Activated B cell treated with CpG ODN at 0.5 μM for 24 hours (primary cell): Measurements from ENCODE around the gene RDH12. TPM values are rescaled to one million over a fixed set of nuclear protein-coding genes. Genes with fewer than 3 reads are reported as not detected.

Experiments used
- ATAC-seq: fragments of 200-7000 bp; cut with Tn5 transposase; one replicate; pipeline ENCODE4 v1.10.0; 2021; ENCODE audit warnings: low read depth, mild to moderate bottlenecking, moderate library complexity
- CTCF ChIA-PET: fragments of 350-600 bp; sonication (Branson Sonifier 250); formaldehyde crosslinking; loops from one replicate; lab custom pipeline; 2021; ENCODE audit warnings: antibody characterized with exemption; lab: Charles Lee
- POLR2A ChIA-PET: fragments of 350-600 bp; sonication (Branson Sonifier 250); formaldehyde crosslinking; loops from one replicate; lab custom pipeline; 2021; ENCODE audit warnings: antibody characterized with exemption; lab: Charles Lee
- DNase-seq: peaks from one replicate; pipeline ENCODE4 v3.0.0; 2022
- H3K27ac Mint-ChIP-seq: one replicate; pipeline ENCODE4 v1.8.0; 2020; ENCODE audit warnings: mixed read lengths
- H3K27me3 Mint-ChIP-seq: one replicate; pipeline ENCODE4 v1.8.0; 2021; ENCODE audit warnings: mixed read lengths
- H3K36me3 Mint-ChIP-seq: one replicate; pipeline ENCODE4 v1.8.0; 2021; ENCODE audit warnings: low read depth, mixed read lengths
- H3K4me1 Mint-ChIP-seq: one replicate; pipeline ENCODE4 v1.8.0; 2021; ENCODE audit warnings: mixed read lengths
- H3K4me3 Mint-ChIP-seq: one replicate; pipeline ENCODE4 v1.8.0; 2020; ENCODE audit warnings: mild to moderate bottlenecking, mixed read lengths
- H3K9me3 Mint-ChIP-seq: one replicate; pipeline ENCODE4 v1.8.0; 2020; ENCODE audit warnings: mixed read lengths
- intact Hi-C: fragments of 100-400 bp; cut with micrococcal nuclease; formaldehyde crosslinking; loops from one replicate; pipeline ENCODE4 v1.15.1; 2024
- total RNA-seq: library from RNA; stranded (reverse); gene quantifications from 2 replicates; pipeline ENCODE4 v1.2.3, GENCODE V29; 2022
- TF ChIP-seq, protein P1 (sequence below): fragments of 200-600 bp; IDR thresholded peaks from one replicate; pipeline ENCODE4 v1.8.0; 2022; ENCODE audit warnings: antibody characterized with exemption, mild to moderate bottlenecking

The RDH12 gene
- total RNA-seq, 1 donor from 2014 or later: not detected

DNA sequence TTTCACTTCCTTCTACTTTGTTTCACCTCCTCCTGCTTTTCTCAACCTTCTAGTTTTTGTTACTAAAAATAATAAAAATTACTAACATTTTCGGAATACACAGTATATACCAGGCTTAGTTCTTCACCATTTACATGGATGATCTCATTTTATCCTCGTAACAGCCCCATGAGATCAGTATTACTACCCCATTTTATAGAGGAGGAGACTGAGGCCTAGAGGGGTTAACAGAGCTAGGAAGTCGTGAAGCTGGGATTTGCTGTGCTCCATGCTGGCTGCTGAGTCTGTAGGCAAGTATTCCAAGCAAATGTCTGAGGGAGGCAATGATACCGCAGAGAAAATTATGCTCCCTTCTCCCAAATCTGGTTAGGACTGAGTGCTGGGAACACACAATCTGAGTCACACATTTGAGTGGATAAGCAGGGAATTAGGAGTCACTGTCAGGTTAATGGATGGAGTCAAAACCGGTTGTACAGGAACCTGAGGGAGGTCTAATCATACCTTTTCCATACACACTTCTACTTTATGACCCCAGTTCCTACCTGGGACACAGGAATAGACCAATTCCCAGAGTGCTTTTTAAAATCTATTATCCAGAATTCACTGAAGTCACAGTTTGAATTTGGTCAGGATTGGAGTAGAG lies 63.6 kb downstream of the RDH12 start:
- Mint-ChIP-seq H3K36me3 (peaks cover 89% of the 10 kb centered on the region), H3K27me3 (no peaks in the 10 kb centered on the region), H3K4me3 (no peak overlapping the region), H3K9me3 (no peaks in the 10 kb centered on the region), H3K4me1 (peaks cover 15% of the 10 kb centered on the region), H3K27ac (no peak overlapping the region)
- CTCF ChIA-PET: no interaction called here
- TF ChIP-seq, protein P1, sequence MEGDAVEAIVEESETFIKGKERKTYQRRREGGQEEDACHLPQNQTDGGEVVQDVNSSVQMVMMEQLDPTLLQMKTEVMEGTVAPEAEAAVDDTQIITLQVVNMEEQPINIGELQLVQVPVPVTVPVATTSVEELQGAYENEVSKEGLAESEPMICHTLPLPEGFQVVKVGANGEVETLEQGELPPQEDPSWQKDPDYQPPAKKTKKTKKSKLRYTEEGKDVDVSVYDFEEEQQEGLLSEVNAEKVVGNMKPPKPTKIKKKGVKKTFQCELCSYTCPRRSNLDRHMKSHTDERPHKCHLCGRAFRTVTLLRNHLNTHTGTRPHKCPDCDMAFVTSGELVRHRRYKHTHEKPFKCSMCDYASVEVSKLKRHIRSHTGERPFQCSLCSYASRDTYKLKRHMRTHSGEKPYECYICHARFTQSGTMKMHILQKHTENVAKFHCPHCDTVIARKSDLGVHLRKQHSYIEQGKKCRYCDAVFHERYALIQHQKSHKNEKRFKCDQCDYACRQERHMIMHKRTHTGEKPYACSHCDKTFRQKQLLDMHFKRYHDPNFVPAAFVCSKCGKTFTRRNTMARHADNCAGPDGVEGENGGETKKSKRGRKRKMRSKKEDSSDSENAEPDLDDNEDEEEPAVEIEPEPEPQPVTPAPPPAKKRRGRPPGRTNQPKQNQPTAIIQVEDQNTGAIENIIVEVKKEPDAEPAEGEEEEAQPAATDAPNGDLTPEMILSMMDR: no peak
- ATAC-seq (no peak), DNase-seq (no peak)
- POLR2A ChIA-PET: no interaction called here
- intact Hi-C loops: no loop called here

DNA sequence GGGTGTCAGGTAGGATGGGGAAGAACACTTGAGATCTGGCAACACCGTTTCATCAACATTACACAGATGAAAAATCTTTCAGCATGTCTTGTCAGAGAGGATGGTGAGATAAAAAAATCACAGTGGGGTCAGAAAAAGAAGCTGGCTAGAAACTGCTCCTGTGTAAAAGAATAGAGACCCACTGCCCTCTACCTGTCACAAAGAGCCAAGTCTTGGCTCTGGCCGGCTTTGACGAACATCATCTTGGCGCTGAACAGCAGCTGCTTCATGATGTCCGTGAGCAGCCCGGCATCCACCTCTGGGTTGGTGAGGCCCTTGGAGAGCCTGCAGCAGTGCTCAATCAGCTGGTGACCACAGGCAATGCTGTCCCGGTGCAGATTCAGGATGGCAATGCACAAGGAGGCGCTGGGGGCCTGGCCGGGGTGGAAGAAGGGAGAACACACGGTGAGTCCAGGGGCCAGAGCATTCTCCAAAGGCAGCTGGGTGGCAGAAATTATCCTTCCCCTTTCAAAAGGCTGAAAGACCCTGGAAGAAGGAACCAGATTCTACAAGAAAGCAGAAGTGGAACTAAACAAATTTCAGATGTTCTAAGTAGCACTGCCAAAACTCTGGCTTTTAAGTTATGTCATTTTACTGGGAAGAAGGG lies 64.5 kb downstream of the RDH12 start:
- ChIA-PET POLR2A (no interaction called here), CTCF (no interaction called here)
- H3K4me3 Mint-ChIP-seq: no peak overlapping the region
- H3K27ac Mint-ChIP-seq: peak overlapping the region; percentile 18
- H3K27me3 Mint-ChIP-seq: no peaks in the 10 kb centered on the region
- DNase-seq: no peak
- no peaks in the 10 kb centered on the region for H3K9me3 Mint-ChIP-seq
- H3K4me1 Mint-ChIP-seq: peaks cover 15% of the 10 kb centered on the region
- intact Hi-C loops: no loop called here
- ATAC-seq: peak; percentile 45
- TF ChIP-seq, protein P1: no peak
- peaks cover 89% of the 10 kb centered on the region for H3K36me3 Mint-ChIP-seq

DNA sequence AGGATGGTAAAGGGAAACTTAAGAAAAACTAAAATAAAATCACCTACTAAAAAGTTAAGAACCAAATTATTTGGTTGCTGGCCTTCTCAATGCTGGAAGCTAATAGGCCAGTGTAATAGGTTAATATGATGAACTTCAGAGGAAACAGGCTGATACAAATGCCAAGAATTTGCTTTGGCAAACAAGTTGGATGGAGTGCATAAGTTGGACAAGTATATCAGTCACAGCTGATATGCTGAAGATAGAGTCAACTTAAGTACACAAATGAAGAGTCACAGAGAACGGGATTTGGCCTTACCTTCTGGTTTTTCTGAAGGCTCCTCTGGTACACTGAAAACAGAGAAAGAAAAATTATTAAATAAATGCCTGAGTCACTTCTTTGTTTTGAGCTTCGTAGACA lies 66.5 kb downstream of the RDH12 start:
- CTCF ChIA-PET: no interaction called here
- intact Hi-C loops: no loop called here
- TF ChIP-seq, protein P1: no peak
- Mint-ChIP-seq H3K9me3 (no peaks in the 10 kb centered on the region), H3K36me3 (peaks cover 93% of the 10 kb centered on the region), H3K4me3 (no peak overlapping the region), H3K4me1 (peaks cover 15% of the 10 kb centered on the region), H3K27ac (no peak overlapping the region), H3K27me3 (no peaks in the 10 kb centered on the region)
- ATAC-seq (no peak), DNase-seq (no peak)
- POLR2A ChIA-PET: no interaction called here

DNA sequence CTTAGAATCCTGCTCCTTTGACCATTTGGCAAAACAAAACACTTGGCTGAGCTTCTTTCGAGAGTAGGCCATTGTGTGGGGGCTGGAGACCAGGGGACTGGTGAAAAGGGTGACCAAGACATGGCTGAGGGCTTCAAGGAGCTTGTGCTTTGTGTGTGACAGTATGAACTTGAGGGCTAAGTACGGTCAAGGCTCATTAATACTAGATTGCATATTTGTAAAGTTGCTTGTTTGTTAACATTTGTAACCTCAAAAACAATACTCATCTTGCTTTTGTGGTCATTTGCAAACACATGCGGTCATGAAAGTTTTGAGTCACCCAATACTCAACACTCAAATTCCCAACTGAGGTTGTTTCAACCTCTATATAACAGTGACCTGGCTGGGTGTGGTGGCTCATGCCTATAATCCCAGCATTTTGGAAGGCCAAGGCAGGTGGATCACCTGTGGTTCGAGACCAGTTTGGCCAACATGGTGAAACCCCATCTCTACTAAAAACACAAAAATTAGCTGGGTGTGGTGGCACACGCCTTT lies 72.2 kb downstream of the RDH12 start:
- ChIA-PET CTCF (no interaction called here), POLR2A (no interaction called here)
- no peak for ATAC-seq
- Mint-ChIP-seq H3K27me3 (no peaks in the 10 kb centered on the region), H3K27ac (no peak overlapping the region), H3K4me3 (no peak overlapping the region), H3K36me3 (peaks cover 96% of the 10 kb centered on the region), H3K9me3 (no peaks in the 10 kb centered on the region), H3K4me1 (no peaks in the 10 kb centered on the region)
- TF ChIP-seq, protein P1: no peak
- no peak for DNase-seq
- intact Hi-C loops: no loop called here

DNA sequence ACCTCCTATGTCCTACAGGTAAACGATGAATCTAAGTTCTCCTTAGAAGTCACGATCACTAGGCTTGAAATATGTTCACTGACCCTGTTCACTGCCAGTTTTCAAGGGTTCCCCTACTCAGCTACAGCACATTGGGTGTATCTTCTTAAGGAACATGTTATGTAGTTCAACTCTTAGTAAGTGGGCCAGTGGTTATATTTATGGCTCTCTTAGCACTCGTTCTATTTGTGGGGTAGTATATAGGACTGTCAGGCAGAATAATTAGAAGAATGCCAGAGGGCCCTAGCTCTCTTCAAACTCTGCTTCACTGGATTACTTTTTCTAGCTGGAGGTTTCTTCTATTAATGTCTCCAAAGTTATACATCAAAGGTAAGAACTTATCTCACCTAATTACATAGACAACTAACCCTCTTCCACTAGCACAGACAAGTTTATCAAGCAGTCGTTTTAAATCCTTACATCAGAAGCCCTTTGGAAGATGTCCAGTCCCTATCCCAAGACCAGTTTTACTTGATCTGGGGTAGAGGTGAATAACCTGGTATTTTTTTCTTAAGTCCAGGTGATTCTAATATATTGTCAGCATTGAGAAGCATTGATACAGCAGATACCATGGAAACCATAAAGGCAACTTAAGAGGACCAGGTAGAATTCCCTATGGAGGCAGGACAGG lies 75.1 kb downstream of the RDH12 start:
- DNase-seq: no peak
- Mint-ChIP-seq H3K27ac (no peak overlapping the region), H3K9me3 (no peaks in the 10 kb centered on the region), H3K4me1 (no peaks in the 10 kb centered on the region), H3K4me3 (no peak overlapping the region), H3K27me3 (no peaks in the 10 kb centered on the region), H3K36me3 (peaks cover 97% of the 10 kb centered on the region)
- ChIA-PET CTCF (no interaction called here), POLR2A (no interaction called here)
- no peak for ATAC-seq
- intact Hi-C loops: no loop called here
- TF ChIP-seq, protein P1: no peak
